ENCODE measurements around the gene PDE4C. TPM values are rescaled to one million over a fixed set of nuclear protein-coding genes. Genes with fewer than 3 reads are reported as not detected.

Gene PDE4C
- total RNA-seq, 1 experiment from 2014 or later = 0.42 TPM

- H3K27ac Mint-ChIP-seq (ENCODE audit: low read depth, unreplicated experiment) = no peak overlapping the region
- H3K36me3 Mint-ChIP-seq (ENCODE audit: insufficient read depth, unreplicated experiment) = peaks cover 7% of the 10 kb centered on the region
- BruUV-seq (replicated peaks) = no TSS peak
- peaks cover 5% of the 10 kb centered on the region for H3K4me1 Mint-ChIP-seq (ENCODE audit: insufficient read depth, unreplicated experiment)
- CTCF ChIA-PET = interaction anchor here (0.5 to 2.7 kb wide), 10 partner anchors 14 to 205 kb away, joined by 3 to 18 read pairs (median 4); no protein-coding TSS in a partner anchor
- no peak for DNase-seq (ENCODE audit: unreplicated experiment)
- H3K4me3 Mint-ChIP-seq (ENCODE audit: unreplicated experiment) = no peak overlapping the region
- TF ChIP-seq CTCF (IDR thresholded peaks at IDR 0.05; ENCODE audit: unreplicated experiment) = no peak
- H3K27me3 Mint-ChIP-seq (ENCODE audit: insufficient read depth, unreplicated experiment) = no peaks in the 10 kb centered on the region
- POLR2A ChIA-PET = interaction anchor here (0.6 to 5.6 kb wide), 6 partner anchors 13 to 140 kb away, joined by 3 to 147 read pairs (median 6); partner anchors contain the start of genes JUND and MPV17L2
- H3K9me3 Mint-ChIP-seq (ENCODE audit: unreplicated experiment) = no peaks in the 10 kb centered on the region
- intact Hi-C loops (cut with micrococcal nuclease) = no loop called here
Observed at GRCh38 chr19:18206018-18206417, 20.2 kb downstream of the PDE4C start.

- DNase-seq (ENCODE audit: unreplicated experiment) = peak; percentile 51
- no peaks in the 10 kb centered on the region for H3K27me3 Mint-ChIP-seq (ENCODE audit: insufficient read depth, unreplicated experiment)
- BruUV-seq (replicated peaks) = no TSS peak
- peak overlapping the region; percentile 95 for H3K4me3 Mint-ChIP-seq (ENCODE audit: unreplicated experiment)
- H3K36me3 Mint-ChIP-seq (ENCODE audit: insufficient read depth, unreplicated experiment) = peaks cover 7% of the 10 kb centered on the region
- no peaks in the 10 kb centered on the region for H3K9me3 Mint-ChIP-seq (ENCODE audit: unreplicated experiment)
- peaks cover 5% of the 10 kb centered on the region for H3K4me1 Mint-ChIP-seq (ENCODE audit: insufficient read depth, unreplicated experiment)
- ChIA-PET CTCF (interaction anchor here (0.6 to 2.7 kb wide), 11 partner anchors 14 to 206 kb away, joined by 3 to 18 read pairs (median 4); no protein-coding TSS in a partner anchor), POLR2A (interaction anchor here (0.6 to 5.6 kb wide), 21 partner anchors 12 to 971 kb away, joined by 3 to 147 read pairs (median 4); partner anchors contain the start of genes IFI30, JUND, LSM4 and MPV17L2)
- H3K27ac Mint-ChIP-seq (ENCODE audit: low read depth, unreplicated experiment) = peak overlapping the region; percentile 95
- intact Hi-C loops (cut with micrococcal nuclease) = no loop called here
- no peak for TF ChIP-seq CTCF (IDR thresholded peaks at IDR 0.05; ENCODE audit: unreplicated experiment)
Observed at GRCh38 chr19:18205200-18205892, 20.9 kb downstream of the PDE4C start.

DNA sequence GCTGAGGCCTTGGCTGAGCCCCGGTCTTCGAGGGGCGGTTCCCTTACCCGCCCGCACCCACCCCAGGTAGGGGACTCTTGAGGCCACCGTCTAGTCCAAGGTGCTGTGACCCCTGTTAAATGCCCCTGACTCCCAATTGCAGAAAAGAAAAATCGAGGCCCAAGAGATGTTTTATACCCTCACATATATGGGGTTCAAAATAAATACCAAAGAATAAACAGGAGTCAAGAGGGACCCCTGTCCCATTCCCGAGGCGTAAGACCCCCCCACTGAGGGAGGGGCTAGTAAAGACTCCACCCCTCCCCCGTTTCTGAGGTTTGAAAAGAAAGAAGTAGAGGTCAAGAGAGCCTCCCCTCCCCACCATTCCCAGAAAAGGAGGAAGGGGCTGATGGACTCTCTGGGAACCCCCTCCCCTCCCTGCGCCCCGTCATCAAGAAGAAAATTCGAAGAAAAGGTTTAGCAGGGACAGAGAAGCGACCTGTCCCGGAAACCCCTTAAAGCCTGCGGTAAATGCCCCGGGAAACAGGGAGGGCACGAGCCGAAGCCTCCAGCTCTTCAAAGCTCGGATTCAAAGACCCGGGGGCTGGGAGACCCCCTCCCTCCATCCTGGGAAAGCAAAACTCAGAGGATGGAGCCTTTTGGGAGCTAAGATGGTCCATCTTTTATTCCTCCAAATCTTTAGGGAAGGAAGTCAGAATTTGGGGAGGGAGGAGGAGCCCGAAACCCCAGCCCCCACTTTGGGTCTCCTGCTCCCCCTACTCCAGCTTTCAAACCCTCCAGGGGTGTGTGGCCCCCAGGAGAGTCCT is 21.6 kb downstream of the PDE4C start:
- TF ChIP-seq CTCF (IDR thresholded peaks at IDR 0.05; ENCODE audit: unreplicated experiment) = no peak
- H3K4me3 Mint-ChIP-seq (ENCODE audit: unreplicated experiment) = peak overlapping the region; percentile 95
- BruUV-seq (replicated peaks) = no TSS peak
- peaks cover 14% of the 10 kb centered on the region for H3K36me3 Mint-ChIP-seq (ENCODE audit: insufficient read depth, unreplicated experiment)
- peak overlapping the region; percentile 95 for H3K27ac Mint-ChIP-seq (ENCODE audit: low read depth, unreplicated experiment)
- H3K4me1 Mint-ChIP-seq (ENCODE audit: insufficient read depth, unreplicated experiment) = peaks cover 5% of the 10 kb centered on the region
- intact Hi-C loops (cut with micrococcal nuclease) = loop anchor here (1.0 kb wide), 2 partner anchors 48 to 124 kb away; no protein-coding TSS in a partner anchor
- ChIA-PET CTCF (interaction anchor here (0.5 to 2.7 kb wide), 9 partner anchors 14 to 207 kb away, joined by 3 to 18 read pairs (median 5); no protein-coding TSS in a partner anchor), POLR2A (interaction anchor here (0.6 to 5.6 kb wide), 31 partner anchors 12 to 970 kb away, joined by 3 to 147 read pairs (median 4); partner anchors contain the start of genes IFI30, JUND, LSM4 and MPV17L2)
- H3K27me3 Mint-ChIP-seq (ENCODE audit: insufficient read depth, unreplicated experiment) = no peaks in the 10 kb centered on the region
- no peaks in the 10 kb centered on the region for H3K9me3 Mint-ChIP-seq (ENCODE audit: unreplicated experiment)
- no peak for DNase-seq (ENCODE audit: unreplicated experiment)

Measured in MCF 10A (cell line).